OCI-LY3 (cell line): ENCODE measurements around the gene MTTP.

Experiments
- H2AFZ ChIP-seq: fragments of 200-600, 300-600 bp; shearing (Covaris generic); 2 replicates; pipeline ENCODE4 v1.6.0; 2014; ENCODE audit warnings: antibody characterized with exemption, low read depth, low read length
- H3K27ac ChIP-seq: fragments of 200-600, 300-600 bp; sonication (generic); 2 replicates; pipeline ENCODE4 v1.5.1; 2014; ENCODE audit warnings: mild to moderate bottlenecking, low read length, moderate library complexity, mixed read lengths
- H3K27me3 ChIP-seq: fragments of 200-600, 300-600 bp; sonication (generic); 2 replicates; pipeline ENCODE4 v1.6.1; 2014; ENCODE audit warnings: low read depth, low read length, mixed read lengths
- H3K36me3 ChIP-seq: fragments of 200-600, 300-600 bp; sonication (generic); replicated peaks from 2 replicates; pipeline ENCODE3; 2014; ENCODE audit warnings: low read depth, low read length, mixed read lengths
- H3K4me1 ChIP-seq: fragments of 300-600, 200-600 bp; sonication (generic); 2 replicates; pipeline ENCODE4 v1.6.1; 2014; ENCODE audit warnings: low read length, mixed read lengths
- H3K4me2 ChIP-seq: fragments of 200-600, 300-600 bp; sonication (generic); 2 replicates; pipeline ENCODE4 v1.6.1; 2014; ENCODE audit warnings: low read length, mixed read lengths
- H3K4me3 ChIP-seq: fragments of 300-600, 200-600 bp; sonication (generic); 2 replicates; pipeline ENCODE4 v1.5.1; 2014; ENCODE audit warnings: antibody characterized with exemption, mild to moderate bottlenecking, low read length, moderate library complexity
- H3K79me2 ChIP-seq: fragments of 300-600, 200-600 bp; shearing (Covaris generic); 2 replicates; pipeline ENCODE4 v1.6.1; 2014; ENCODE audit warnings: mild to moderate bottlenecking, low read length, mixed read lengths
- H3K9ac ChIP-seq: fragments of 300-600, 200-600 bp; shearing (Covaris generic); 2 replicates; pipeline ENCODE4 v1.6.0; 2014; ENCODE audit warnings: mild to moderate bottlenecking, low read length, moderate library complexity
- H3K9me3 ChIP-seq: fragments of 200-600, 300-600 bp; shearing (Covaris generic); 2 replicates; pipeline ENCODE4 v1.6.1; 2014; ENCODE audit warnings: low read length, mixed read lengths; ENCODE audit not compliant: insufficient read depth
- H4K20me1 ChIP-seq: fragments of 200-600, 300-600 bp; sonication (generic); 2 replicates; pipeline ENCODE4 v1.6.1; 2016; ENCODE audit warnings: low read length, mixed read lengths; ENCODE audit not compliant: insufficient read depth
- CTCF ChIP-seq: fragments of 200-600, 300-600 bp; sonication (generic); IDR thresholded peaks from 2 replicates; pipeline ENCODE4 v1.5.1; 2014; ENCODE audit warnings: antibody characterized with exemption, low read length, low read depth
- EZH2phosphoT487 ChIP-seq: fragments of 200-600 bp; shearing (Covaris generic); IDR thresholded peaks from 2 replicates; pipeline ENCODE4 v1.6.1; 2018; ENCODE audit warnings: antibody characterized with exemption, mixed run types, low read depth

The MTTP gene

GRCh38 chr4:99563310-99564186 is 11.1 kb upstream of the MTTP start, which contains the start of gene TRMT10A:
TRMT10A (minus strand) TSS chr4:99564039; CDS start chr4:99559338, 4,701 bp downstream.
- no peak for TF ChIP-seq CTCF
- no peak for TF ChIP-seq EZH2phosphoT487

DNA sequence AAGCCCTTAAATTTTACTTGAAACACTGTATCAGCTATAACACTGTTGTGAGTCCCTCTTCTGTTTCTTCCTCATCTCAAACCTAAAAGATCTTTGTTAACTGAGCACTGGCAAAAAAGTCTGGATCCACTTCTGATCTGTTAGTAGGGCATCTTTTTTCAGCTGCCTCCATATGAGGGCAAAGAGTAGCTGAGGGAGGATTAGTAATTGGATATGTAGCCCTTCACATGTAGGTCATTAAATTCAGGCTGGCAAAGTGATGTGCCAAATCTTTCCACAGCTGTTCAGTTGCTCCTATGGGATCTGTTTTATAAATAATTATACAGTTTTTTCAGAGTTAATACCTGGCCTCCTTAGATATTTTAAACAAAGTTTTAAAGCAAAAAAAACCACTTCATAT is 9.7 kb upstream of the MTTP start:
- Histone ChIP-seq H3K36me3 (no peaks in the 10 kb centered on the region), H3K27ac (no peak overlapping the region), H2AFZ (peak overlapping the region; percentile 41; the same call in 1 of the 2 replicates), H3K9me3 (no peaks in the 10 kb centered on the region), H3K4me2 (peak overlapping the region; percentile 51; the same call in 1 of the 2 replicates), H3K9ac (no peak overlapping the region), H3K79me2 (no peaks in the 10 kb centered on the region), H3K4me3 (no peak overlapping the region), H3K27me3 (no peaks in the 10 kb centered on the region), H3K4me1 (peaks cover 4% of the 10 kb centered on the region; the same call in 1 of the 2 replicates), H4K20me1 (no peaks in the 10 kb centered on the region)
- TF ChIP-seq EZH2phosphoT487 (no peak), CTCF (no peak)

More at GRCh38 chr4:99563310-99564186, 11.1 kb upstream of the MTTP start, which contains the start of gene TRMT10A:
- H3K4me2 ChIP-seq: peak within 1 kb of the TSS; percentile 52
- H3K9ac ChIP-seq: peak within 1 kb of the TSS; percentile 79
- H3K9me3 ChIP-seq: no peaks in the 10 kb centered on the region
- peak within 1 kb of the TSS; percentile 95 for H2AFZ ChIP-seq
- H3K27ac ChIP-seq: peak within 1 kb of the TSS; percentile 84
- H3K4me1 ChIP-seq: peaks cover 4% of the 10 kb centered on the region; the same call in 1 of the 2 replicates
- peak within 1 kb of the TSS; percentile 85 for H3K4me3 ChIP-seq
- no peaks in the 10 kb centered on the region for H3K27me3 ChIP-seq
- no peaks in the 10 kb centered on the region for H4K20me1 ChIP-seq
- H3K36me3 ChIP-seq: no peaks in the 10 kb centered on the region
- no peaks in the 10 kb centered on the region for H3K79me2 ChIP-seq

GRCh38 chr4:99571883-99572282 is 2.7 kb upstream of the MTTP start:
- H3K79me2 ChIP-seq: no peaks in the 10 kb centered on the region

More at GRCh38 chr4:99571883-99572282, 2.7 kb upstream of the MTTP start:
- Histone ChIP-seq H4K20me1 (no peaks in the 10 kb centered on the region), H3K9ac (no peak overlapping the region), H3K4me2 (no peak overlapping the region), H2AFZ (no peak overlapping the region), H3K9me3 (no peaks in the 10 kb centered on the region), H3K4me3 (no peak overlapping the region), H3K27ac (no peak overlapping the region), H3K27me3 (no peaks in the 10 kb centered on the region), H3K4me1 (peaks cover 20% of the 10 kb centered on the region), H3K36me3 (no peaks in the 10 kb centered on the region)
- TF ChIP-seq EZH2phosphoT487 (no peak), CTCF (no peak)
